Activated CD4-positive, alpha-beta memory T cell treated with anti-CD3 and anti-CD28 coated beads for 36 hours (primary cell): Measurements from ENCODE around the gene PIAS1. TPM values are rescaled to one million over a fixed set of nuclear protein-coding genes. Genes with fewer than 3 reads are reported as not detected.
A peak's percentile ranks its signal among the peaks of the same experiment; 100 is the strongest.
"Not testable (repeated sequence)": the region's sequence is repeated elsewhere in the genome, so short reads cannot be mapped to it uniquely, and the experiment has no call there.

Experiments
- CTCF ChIA-PET: fragments of 350-600 bp; sonication (Branson Sonifier 250); formaldehyde crosslinking; loops from one replicate; lab custom pipeline; 2021; ENCODE audit warnings: antibody characterized with exemption, inconsistent platforms; lab: Charles Lee
- POLR2A ChIA-PET: fragments of 350-600 bp; sonication (Branson Sonifier 250); formaldehyde crosslinking; loops from one replicate; lab custom pipeline; 2021; ENCODE audit warnings: antibody characterized with exemption; lab: Charles Lee
- DNase-seq: peaks from one replicate; pipeline ENCODE4 v3.0.0-alpha.2; 2020
- H3K27ac Mint-ChIP-seq: one replicate; pipeline ENCODE4 v1.8.0; 2021; ENCODE audit warnings: mixed read lengths
- H3K27me3 Mint-ChIP-seq: one replicate; pipeline ENCODE4 v1.8.0; 2021; ENCODE audit warnings: mixed read lengths
- H3K36me3 Mint-ChIP-seq: one replicate; pipeline ENCODE4 v1.8.0; 2021; ENCODE audit warnings: mixed read lengths
- H3K4me1 Mint-ChIP-seq: one replicate; pipeline ENCODE4 v1.8.0; 2021; ENCODE audit warnings: low read depth, mixed read lengths
- H3K4me3 Mint-ChIP-seq: one replicate; pipeline ENCODE4 v1.8.0; 2021; ENCODE audit warnings: mild to moderate bottlenecking, mixed read lengths
- H3K9me3 Mint-ChIP-seq: one replicate; pipeline ENCODE4 v1.8.0; 2021; ENCODE audit warnings: mixed read lengths
- intact Hi-C: fragments of 100-400 bp; cut with micrococcal nuclease; formaldehyde crosslinking; loops from one replicate; pipeline ENCODE4 v1.15.1; 2023
- total RNA-seq, 2 experiments: library from RNA; stranded (reverse); gene quantifications; one replicate each; pipeline ENCODE4 v1.2.3, GENCODE V29; 2021

PIAS1 gene
- total RNA-seq, 2 experiments from 2014 or later = 29.4 to 30.9 TPM

- POLR2A ChIA-PET = no interaction called here
- Mint-ChIP-seq H3K27ac (no peak overlapping the region), H3K36me3 (peaks cover 29% of the 10 kb centered on the region), H3K9me3 (no peaks in the 10 kb centered on the region), H3K27me3 (no peaks in the 10 kb centered on the region), H3K4me1 (peaks cover 2% of the 10 kb centered on the region), H3K4me3 (no peak overlapping the region)
- CTCF ChIA-PET = no interaction called here
- DNase-seq = no peak
- intact Hi-C loops = no loop called here
Observed at GRCh38 chr15:68163191-68163590, 109.1 kb downstream of the PIAS1 start.

GRCh38 chr15:68166847-68167246 lies 112.7 kb downstream of the PIAS1 start:
- intact Hi-C loops = no loop called here

GRCh38 chr15:68172037-68172436 lies 117.9 kb downstream of the PIAS1 start:
- H3K9me3 Mint-ChIP-seq, H3K4me1 Mint-ChIP-seq, POLR2A ChIA-PET, DNase-seq, intact Hi-C loops, H3K27ac Mint-ChIP-seq, H3K27me3 Mint-ChIP-seq, CTCF ChIA-PET, H3K4me3 Mint-ChIP-seq: not testable (repeated sequence)
- peaks cover 23% of the 10 kb centered on the region for H3K36me3 Mint-ChIP-seq

More at GRCh38 chr15:68166847-68167246, 112.7 kb downstream of the PIAS1 start:
- Mint-ChIP-seq H3K4me1 (peaks cover 2% of the 10 kb centered on the region), H3K36me3 (peaks cover 20% of the 10 kb centered on the region), H3K9me3 (no peaks in the 10 kb centered on the region), H3K27ac (no peak overlapping the region), H3K4me3 (no peak overlapping the region), H3K27me3 (no peaks in the 10 kb centered on the region)
- DNase-seq = no peak
- POLR2A ChIA-PET = interaction anchor here (0.6 kb wide), 1 partner anchor 11 kb away, joined by 3 read pairs; no protein-coding TSS in a partner anchor
- CTCF ChIA-PET = interaction anchor here (1.3 kb wide), 1 partner anchor 9 kb away, joined by 5 read pairs; no protein-coding TSS in a partner anchor

GRCh38 chr15:68173119-68173518 lies 119.0 kb downstream of the PIAS1 start:
- Mint-ChIP-seq H3K4me1 (no peaks in the 10 kb centered on the region), H3K9me3 (no peaks in the 10 kb centered on the region), H3K4me3 (no peak overlapping the region), H3K36me3 (peaks cover 27% of the 10 kb centered on the region), H3K27me3 (no peaks in the 10 kb centered on the region), H3K27ac (no peak overlapping the region)
- POLR2A ChIA-PET = interaction anchor here (0.6 kb wide), 1 partner anchor 161 kb away, joined by 4 read pairs; no protein-coding TSS in a partner anchor
- intact Hi-C loops = no loop called here
- CTCF ChIA-PET = no interaction called here
- no peak for DNase-seq

GRCh38 chr15:68175526-68175925 lies 121.4 kb downstream of the PIAS1 start:
- CTCF ChIA-PET = interaction anchor here (1.2 kb wide), 1 partner anchor 9 kb away, joined by 5 read pairs; no protein-coding TSS in a partner anchor

GRCh38 chr15:68176601-68177000 lies 122.5 kb downstream of the PIAS1 start:
- H3K27me3 Mint-ChIP-seq = no peaks in the 10 kb centered on the region
- ChIA-PET CTCF (no interaction called here), POLR2A (no interaction called here)
- H3K36me3 Mint-ChIP-seq = peaks cover 31% of the 10 kb centered on the region
- H3K9me3 Mint-ChIP-seq = no peaks in the 10 kb centered on the region
- H3K27ac Mint-ChIP-seq = no peak overlapping the region
- no peak for DNase-seq
- H3K4me1 Mint-ChIP-seq = no peaks in the 10 kb centered on the region
- intact Hi-C loops = no loop called here
- no peak overlapping the region for H3K4me3 Mint-ChIP-seq

More at GRCh38 chr15:68175526-68175925, 121.4 kb downstream of the PIAS1 start:
- H3K27ac Mint-ChIP-seq = no peak overlapping the region
- H3K36me3 Mint-ChIP-seq = peaks cover 29% of the 10 kb centered on the region
- no peaks in the 10 kb centered on the region for H3K9me3 Mint-ChIP-seq
- POLR2A ChIA-PET = no interaction called here
- H3K4me1 Mint-ChIP-seq = no peaks in the 10 kb centered on the region
- intact Hi-C loops = no loop called here
- no peak overlapping the region for H3K4me3 Mint-ChIP-seq
- no peak for DNase-seq
- H3K27me3 Mint-ChIP-seq = no peaks in the 10 kb centered on the region

- intact Hi-C loops = no loop called here
- H3K4me1 Mint-ChIP-seq = no peaks in the 10 kb centered on the region
- ChIA-PET POLR2A (interaction anchor here (0.5 kb wide), 1 partner anchor 11 kb away, joined by 3 read pairs; no protein-coding TSS in a partner anchor), CTCF (no interaction called here)
- peaks cover 29% of the 10 kb centered on the region for H3K36me3 Mint-ChIP-seq
- DNase-seq = no peak
- no peaks in the 10 kb centered on the region for H3K9me3 Mint-ChIP-seq
- no peaks in the 10 kb centered on the region for H3K27me3 Mint-ChIP-seq
- no peak overlapping the region for H3K27ac Mint-ChIP-seq
- no peak overlapping the region for H3K4me3 Mint-ChIP-seq
Observed at GRCh38 chr15:68177742-68178141, 123.6 kb downstream of the PIAS1 start.

GRCh38 chr15:68183616-68184315 lies 129.7 kb downstream of the PIAS1 start:
- H3K9me3 Mint-ChIP-seq = no peaks in the 10 kb centered on the region
- peaks cover 35% of the 10 kb centered on the region for H3K36me3 Mint-ChIP-seq
- ChIA-PET CTCF (no interaction called here), POLR2A (no interaction called here)
- H3K4me3 Mint-ChIP-seq = no peak overlapping the region
- DNase-seq = no peak
- H3K4me1 Mint-ChIP-seq = peaks cover 3% of the 10 kb centered on the region
- H3K27me3 Mint-ChIP-seq = no peaks in the 10 kb centered on the region
- peak overlapping the region; percentile 52 for H3K27ac Mint-ChIP-seq
- intact Hi-C loops = no loop called here

GRCh38 chr15:68184616-68185480 lies 130.7 kb downstream of the PIAS1 start:
- peaks cover 5% of the 10 kb centered on the region for H3K4me1 Mint-ChIP-seq

GRCh38 chr15:68186671-68187397 lies 132.7 kb downstream of the PIAS1 start:
- peaks cover 5% of the 10 kb centered on the region for H3K4me1 Mint-ChIP-seq
- POLR2A ChIA-PET = no interaction called here
- intact Hi-C loops = no loop called here
- no peaks in the 10 kb centered on the region for H3K9me3 Mint-ChIP-seq
- peaks cover 40% of the 10 kb centered on the region for H3K36me3 Mint-ChIP-seq
- DNase-seq = no peak
- no peak overlapping the region for H3K4me3 Mint-ChIP-seq
- no peaks in the 10 kb centered on the region for H3K27me3 Mint-ChIP-seq
- H3K27ac Mint-ChIP-seq = no peak overlapping the region
- CTCF ChIA-PET = interaction anchor here (0.8 to 1.4 kb wide), 2 partner anchors 11 to 32 kb away, joined by 3 to 4 read pairs; no protein-coding TSS in a partner anchor

More at GRCh38 chr15:68184616-68185480, 130.7 kb downstream of the PIAS1 start:
- no peak overlapping the region for H3K4me3 Mint-ChIP-seq
- H3K9me3 Mint-ChIP-seq = no peaks in the 10 kb centered on the region
- ChIA-PET POLR2A (interaction anchor here (1.2 kb wide), 1 partner anchor 131 kb away, joined by 4 read pairs; the partner anchor contains the start of gene PIAS1), CTCF (interaction anchor here (1.6 kb wide), 1 partner anchor 11 kb away, joined by 9 read pairs; no protein-coding TSS in a partner anchor)
- peak overlapping the region; percentile 49 for H3K27ac Mint-ChIP-seq
- no peak for DNase-seq
- intact Hi-C loops = no loop called here
- H3K27me3 Mint-ChIP-seq = no peaks in the 10 kb centered on the region
- peaks cover 42% of the 10 kb centered on the region for H3K36me3 Mint-ChIP-seq

GRCh38 chr15:68187559-68187958 lies 133.4 kb downstream of the PIAS1 start:
- no peak for DNase-seq
- intact Hi-C loops = no loop called here
- H3K27ac Mint-ChIP-seq = peak overlapping the region; percentile 63
- no peaks in the 10 kb centered on the region for H3K27me3 Mint-ChIP-seq
- H3K4me1 Mint-ChIP-seq = peaks cover 5% of the 10 kb centered on the region
- H3K36me3 Mint-ChIP-seq = peaks cover 43% of the 10 kb centered on the region
- no peaks in the 10 kb centered on the region for H3K9me3 Mint-ChIP-seq
- CTCF ChIA-PET = no interaction called here
- POLR2A ChIA-PET = no interaction called here
- no peak overlapping the region for H3K4me3 Mint-ChIP-seq
